OCI-LY7 (cell line): ENCODE data around the gene MAPK8IP3. TPM values are rescaled to one million over a fixed set of nuclear protein-coding genes. Genes with fewer than 3 reads are reported as not detected.

Experiments
- BruUV-seq: library from RNA; stranded (reverse); fragments of 400-500 nt; replicated peaks from 2 replicates; lab custom pipeline; 2021; lab: Mats Ljungman, UMichigan
- CTCF ChIA-PET: fragments of 300-600 bp; sonication (Branson Sonifier 250); formaldehyde crosslinking; loops from one replicate; lab custom pipeline; 2022; ENCODE audit warnings: antibody characterized with exemption; ENCODE audit not compliant: unreplicated experiment; lab: Charles Lee
- POLR2A ChIA-PET: fragments of 300-600 bp; sonication (Branson Sonifier 250); formaldehyde crosslinking; loops from one replicate; lab custom pipeline; 2022; ENCODE audit warnings: antibody characterized with exemption; lab: Charles Lee
- DNase-seq: peaks from one replicate; pipeline ENCODE4 v3.0.0-alpha.2; 2015; ENCODE audit warnings: low spot score
- H2AFZ ChIP-seq: fragments of 200-600 bp; sonication (generic), shearing (Covaris generic); 2 replicates; pipeline ENCODE4 v1.6.1; 2014; ENCODE audit warnings: mild to moderate bottlenecking, antibody characterized with exemption, low read length, moderate library complexity
- H3K27ac ChIP-seq: fragments of 200-600 bp; sonication (generic); 2 replicates; pipeline ENCODE4 v1.5.1; 2014; ENCODE audit warnings: mixed run types, low read depth, mild to moderate bottlenecking, moderate library complexity, low read length, inconsistent platforms; ENCODE audit not compliant: poor library complexity, severe bottlenecking
- H3K36me3 ChIP-seq: fragments of 200-600 bp; sonication (generic); 2 replicates; pipeline ENCODE4 v1.6.1; 2014; ENCODE audit warnings: mild to moderate bottlenecking, antibody characterized with exemption, low read length, moderate library complexity, mixed read lengths; ENCODE audit not compliant: insufficient read depth
- H3K4me1 ChIP-seq: fragments of 200-600 bp; sonication (generic); 2 replicates; pipeline ENCODE4 v1.5.1; 2014; ENCODE audit warnings: mild to moderate bottlenecking, low read length; ENCODE audit not compliant: insufficient read depth, poor library complexity, severe bottlenecking
- H3K4me2 ChIP-seq: fragments of 200-600 bp; sonication (generic); 2 replicates; pipeline ENCODE4 v1.6.1; 2014; ENCODE audit warnings: mild to moderate bottlenecking, low read length
- H3K4me3 ChIP-seq: fragments of 200-600 bp; sonication (generic); 2 replicates; pipeline ENCODE4 v1.5.1; 2014; ENCODE audit warnings: mild to moderate bottlenecking, low read depth, low read length; ENCODE audit not compliant: poor library complexity, severe bottlenecking
- H3K79me2 ChIP-seq: fragments of 200-600 bp; sonication (generic); 2 replicates; pipeline ENCODE4 v1.6.1; 2016; ENCODE audit warnings: low read depth, mild to moderate bottlenecking, low read length, moderate library complexity, mixed read lengths; ENCODE audit not compliant: insufficient read depth
- H3K9me2 ChIP-seq: fragments of 200-600 bp; sonication (generic); 2 replicates; pipeline ENCODE4 v1.6.1; 2016; ENCODE audit warnings: mild to moderate bottlenecking, low read length, mixed read lengths; ENCODE audit not compliant: insufficient read depth
- H3K9me3 ChIP-seq: fragments of 200-600 bp; sonication (generic); 2 replicates; pipeline ENCODE4 v1.6.1; 2014; ENCODE audit warnings: mild to moderate bottlenecking, mixed run types, low read length, mixed read lengths
- H4K20me1 ChIP-seq: fragments of 200-600 bp; sonication (generic); 2 replicates; pipeline ENCODE4 v1.6.1; 2014; ENCODE audit warnings: mild to moderate bottlenecking, antibody characterized with exemption, low read length, moderate library complexity, mixed read lengths; ENCODE audit not compliant: insufficient read depth
- EZH2phosphoT487 ChIP-seq: fragments of 200-600 bp; sonication (generic); IDR thresholded peaks from 2 replicates; pipeline ENCODE4 v1.6.1; 2018; ENCODE audit warnings: low read depth, borderline replicate concordance, mild to moderate bottlenecking, mixed run types, antibody characterized with exemption, low read length, moderate library complexity, mixed read lengths
- intact Hi-C: fragments of 100-400 bp; cut with micrococcal nuclease; formaldehyde crosslinking; loops from one replicate; pipeline ENCODE4 v1.10.0; 2022; ENCODE audit not compliant: unreplicated experiment
- total RNA-seq, 2 experiments: library from RNA; depleted of rRNA in 1 of 2; stranded (reverse); fragments of >200 nt in 1 of 2; shearing (Covaris generic) in 1 of 2; gene quantifications; 2 replicates each; pipeline ENCODE4 v1.2.3, GENCODE V29; 2014 to 2022
- TF ChIP-seq, protein P1 (sequence below): fragments of 200-600 bp; sonication (generic); conservative IDR thresholded peaks from 2 replicates; pipeline ENCODE4 v1.5.1; 2014; ENCODE audit warnings: mild to moderate bottlenecking, antibody characterized with exemption, low read length, moderate library complexity, mixed read lengths

Gene MAPK8IP3
- total RNA-seq, 2 experiments from 2014 or later, result 114 to 130 TPM

- no peak for TF ChIP-seq EZH2phosphoT487
- TF ChIP-seq, protein P1, sequence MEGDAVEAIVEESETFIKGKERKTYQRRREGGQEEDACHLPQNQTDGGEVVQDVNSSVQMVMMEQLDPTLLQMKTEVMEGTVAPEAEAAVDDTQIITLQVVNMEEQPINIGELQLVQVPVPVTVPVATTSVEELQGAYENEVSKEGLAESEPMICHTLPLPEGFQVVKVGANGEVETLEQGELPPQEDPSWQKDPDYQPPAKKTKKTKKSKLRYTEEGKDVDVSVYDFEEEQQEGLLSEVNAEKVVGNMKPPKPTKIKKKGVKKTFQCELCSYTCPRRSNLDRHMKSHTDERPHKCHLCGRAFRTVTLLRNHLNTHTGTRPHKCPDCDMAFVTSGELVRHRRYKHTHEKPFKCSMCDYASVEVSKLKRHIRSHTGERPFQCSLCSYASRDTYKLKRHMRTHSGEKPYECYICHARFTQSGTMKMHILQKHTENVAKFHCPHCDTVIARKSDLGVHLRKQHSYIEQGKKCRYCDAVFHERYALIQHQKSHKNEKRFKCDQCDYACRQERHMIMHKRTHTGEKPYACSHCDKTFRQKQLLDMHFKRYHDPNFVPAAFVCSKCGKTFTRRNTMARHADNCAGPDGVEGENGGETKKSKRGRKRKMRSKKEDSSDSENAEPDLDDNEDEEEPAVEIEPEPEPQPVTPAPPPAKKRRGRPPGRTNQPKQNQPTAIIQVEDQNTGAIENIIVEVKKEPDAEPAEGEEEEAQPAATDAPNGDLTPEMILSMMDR, result peak; percentile 69
- H3K36me3 ChIP-seq, result no peaks in the 10 kb centered on the region
- no peak overlapping the region for H2AFZ ChIP-seq
- no peak overlapping the region for H3K4me2 ChIP-seq
- no TSS peak for BruUV-seq
- H3K4me1 ChIP-seq, result no peaks in the 10 kb centered on the region
- H3K9me3 ChIP-seq, result no peaks in the 10 kb centered on the region
- CTCF ChIA-PET, result no interaction called here
- H3K4me3 ChIP-seq, result no peak overlapping the region
- H3K27ac ChIP-seq, result no peak overlapping the region
- POLR2A ChIA-PET, result no interaction called here
- DNase-seq, result peak; percentile 35
- H3K79me2 ChIP-seq, result no peaks in the 10 kb centered on the region
- H4K20me1 ChIP-seq, result no peaks in the 10 kb centered on the region
- no peaks in the 10 kb centered on the region for H3K9me2 ChIP-seq
- intact Hi-C loops, result no loop called here
These were observed 106.8 kb downstream of the MAPK8IP3 start for GRCh38 chr16:1812732-1813163.

DNA sequence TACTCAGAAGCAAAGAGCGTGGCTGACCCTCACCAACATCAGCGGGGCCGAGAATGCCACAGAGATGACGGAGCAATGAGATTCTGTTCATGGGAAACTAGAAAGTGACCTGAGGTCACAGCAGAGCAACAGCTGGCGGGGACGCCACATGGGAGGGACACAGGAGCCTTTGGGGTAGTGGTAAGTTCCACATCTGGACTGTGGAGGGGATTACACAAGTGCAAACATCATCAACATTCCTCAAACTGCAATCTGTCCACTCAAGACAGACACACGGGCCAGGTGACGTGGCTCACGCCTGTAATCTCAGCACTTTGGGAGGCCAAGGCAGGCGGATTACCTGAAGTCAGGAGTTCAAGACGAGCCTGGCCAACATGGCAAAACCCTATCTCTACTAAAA, 109.5 kb downstream of the MAPK8IP3 start:
- POLR2A ChIA-PET, result no interaction called here
- H3K36me3 ChIP-seq, result no peaks in the 10 kb centered on the region

More for the DNA sequence above, 109.5 kb downstream of the MAPK8IP3 start:
- Histone ChIP-seq H3K79me2 (no peaks in the 10 kb centered on the region), H2AFZ (no peak overlapping the region), H3K27ac (no peak overlapping the region), H4K20me1 (no peaks in the 10 kb centered on the region), H3K4me2 (no peak overlapping the region), H3K9me3 (no peaks in the 10 kb centered on the region), H3K9me2 (no peaks in the 10 kb centered on the region), H3K4me3 (no peak overlapping the region), H3K4me1 (no peaks in the 10 kb centered on the region)
- no TSS peak for BruUV-seq
- intact Hi-C loops, result no loop called here
- CTCF ChIA-PET, result no interaction called here
- TF ChIP-seq, protein P1, result no peak
- TF ChIP-seq EZH2phosphoT487, result no peak
- no peak for DNase-seq
